Neural progenitor cell (in vitro differentiated cells): ENCODE results near the gene EFCAB10.
"Not testable (repeated sequence)": the region's sequence is repeated elsewhere in the genome, so short reads cannot be mapped to it uniquely, and the experiment has no call there.

ENCODE experiments used
- EZH2 ChIP-seq: fragments of 200-600 bp; sonication (generic); IDR thresholded peaks from 2 replicates; pipeline ENCODE4 v1.6.1; 2017; ENCODE audit warnings: antibody characterized with exemption, mild to moderate bottlenecking, moderate library complexity
- TF ChIP-seq, protein P1 (sequence below): fragments of 200-600 bp; sonication (generic); IDR thresholded peaks from 2 replicates; pipeline ENCODE4 v1.5.1; 2017; ENCODE audit warnings: antibody characterized with exemption, mild to moderate bottlenecking

DNA sequence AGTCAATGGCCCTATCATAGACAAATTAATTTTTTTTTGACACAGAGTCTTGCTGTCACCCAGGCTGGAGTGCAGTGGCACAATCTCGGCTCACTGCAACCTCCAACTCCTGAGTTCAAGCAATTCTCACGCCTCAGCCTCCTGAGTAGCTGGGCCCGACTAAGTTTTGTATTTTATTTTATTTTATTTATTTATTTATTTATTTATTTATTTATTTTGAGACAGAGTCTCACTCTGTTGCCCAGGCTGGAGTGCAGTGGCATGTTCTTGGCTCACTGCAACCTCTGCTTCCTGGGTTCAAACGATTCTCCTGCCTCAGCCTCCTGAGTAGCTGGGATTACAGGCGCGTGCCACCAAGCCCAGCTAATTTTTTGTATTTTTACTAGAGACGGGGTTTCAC is 65.7 kb downstream of the EFCAB10 start:
- not testable (repeated sequence) for TF ChIP-seq EZH2
- TF ChIP-seq, protein P1, sequence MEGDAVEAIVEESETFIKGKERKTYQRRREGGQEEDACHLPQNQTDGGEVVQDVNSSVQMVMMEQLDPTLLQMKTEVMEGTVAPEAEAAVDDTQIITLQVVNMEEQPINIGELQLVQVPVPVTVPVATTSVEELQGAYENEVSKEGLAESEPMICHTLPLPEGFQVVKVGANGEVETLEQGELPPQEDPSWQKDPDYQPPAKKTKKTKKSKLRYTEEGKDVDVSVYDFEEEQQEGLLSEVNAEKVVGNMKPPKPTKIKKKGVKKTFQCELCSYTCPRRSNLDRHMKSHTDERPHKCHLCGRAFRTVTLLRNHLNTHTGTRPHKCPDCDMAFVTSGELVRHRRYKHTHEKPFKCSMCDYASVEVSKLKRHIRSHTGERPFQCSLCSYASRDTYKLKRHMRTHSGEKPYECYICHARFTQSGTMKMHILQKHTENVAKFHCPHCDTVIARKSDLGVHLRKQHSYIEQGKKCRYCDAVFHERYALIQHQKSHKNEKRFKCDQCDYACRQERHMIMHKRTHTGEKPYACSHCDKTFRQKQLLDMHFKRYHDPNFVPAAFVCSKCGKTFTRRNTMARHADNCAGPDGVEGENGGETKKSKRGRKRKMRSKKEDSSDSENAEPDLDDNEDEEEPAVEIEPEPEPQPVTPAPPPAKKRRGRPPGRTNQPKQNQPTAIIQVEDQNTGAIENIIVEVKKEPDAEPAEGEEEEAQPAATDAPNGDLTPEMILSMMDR = not testable (repeated sequence)
